OCI-LY3 (cell line): ENCODE measurements around the gene PNKP.

Source experiments
- H2AFZ ChIP-seq: fragments of 200-600, 300-600 bp; shearing (Covaris generic); 2 replicates; pipeline ENCODE4 v1.6.0; 2014; ENCODE audit warnings: antibody characterized with exemption, low read depth, low read length
- H3K27ac ChIP-seq: fragments of 200-600, 300-600 bp; sonication (generic); 2 replicates; pipeline ENCODE4 v1.5.1; 2014; ENCODE audit warnings: mild to moderate bottlenecking, low read length, moderate library complexity, mixed read lengths
- H3K27me3 ChIP-seq: fragments of 200-600, 300-600 bp; sonication (generic); 2 replicates; pipeline ENCODE4 v1.6.1; 2014; ENCODE audit warnings: low read depth, low read length, mixed read lengths
- H3K36me3 ChIP-seq: fragments of 200-600, 300-600 bp; sonication (generic); replicated peaks from 2 replicates; pipeline ENCODE3; 2014; ENCODE audit warnings: low read depth, low read length, mixed read lengths
- H3K4me1 ChIP-seq: fragments of 300-600, 200-600 bp; sonication (generic); 2 replicates; pipeline ENCODE4 v1.6.1; 2014; ENCODE audit warnings: low read length, mixed read lengths
- H3K4me2 ChIP-seq: fragments of 200-600, 300-600 bp; sonication (generic); 2 replicates; pipeline ENCODE4 v1.6.1; 2014; ENCODE audit warnings: low read length, mixed read lengths
- H3K4me3 ChIP-seq: fragments of 300-600, 200-600 bp; sonication (generic); 2 replicates; pipeline ENCODE4 v1.5.1; 2014; ENCODE audit warnings: antibody characterized with exemption, mild to moderate bottlenecking, low read length, moderate library complexity
- H3K79me2 ChIP-seq: fragments of 300-600, 200-600 bp; shearing (Covaris generic); 2 replicates; pipeline ENCODE4 v1.6.1; 2014; ENCODE audit warnings: mild to moderate bottlenecking, low read length, mixed read lengths
- H3K9ac ChIP-seq: fragments of 300-600, 200-600 bp; shearing (Covaris generic); 2 replicates; pipeline ENCODE4 v1.6.0; 2014; ENCODE audit warnings: mild to moderate bottlenecking, low read length, moderate library complexity
- H3K9me3 ChIP-seq: fragments of 200-600, 300-600 bp; shearing (Covaris generic); 2 replicates; pipeline ENCODE4 v1.6.1; 2014; ENCODE audit warnings: low read length, mixed read lengths; ENCODE audit not compliant: insufficient read depth
- H4K20me1 ChIP-seq: fragments of 200-600, 300-600 bp; sonication (generic); 2 replicates; pipeline ENCODE4 v1.6.1; 2016; ENCODE audit warnings: low read length, mixed read lengths; ENCODE audit not compliant: insufficient read depth
- EZH2phosphoT487 ChIP-seq: fragments of 200-600 bp; shearing (Covaris generic); IDR thresholded peaks from 2 replicates; pipeline ENCODE4 v1.6.1; 2018; ENCODE audit warnings: antibody characterized with exemption, mixed run types, low read depth
- TF ChIP-seq, protein P1 (sequence below): fragments of 200-600, 300-600 bp; sonication (generic); IDR thresholded peaks from 2 replicates; pipeline ENCODE4 v1.5.1; 2014; ENCODE audit warnings: antibody characterized with exemption, low read length, low read depth

The PNKP gene

GRCh38 chr19:49866933-49867782, at the start of gene PNKP:
TSS of gene PNKP (minus strand) at chr19:49867576. CDS start at chr19:49867204, 372 bp downstream.
- Histone ChIP-seq H3K4me3 (peak within 1 kb of the TSS; percentile 77), H3K9me3 (no peaks in the 10 kb centered on the region), H3K4me1 (peaks cover 8% of the 10 kb centered on the region), H4K20me1 (no peaks in the 10 kb centered on the region), H2AFZ (peak within 1 kb of the TSS; percentile 81; the same call in 1 of the 2 replicates), H3K9ac (peak within 1 kb of the TSS; percentile 64), H3K36me3 (peaks cover 31% of the 10 kb centered on the region), H3K4me2 (peak within 1 kb of the TSS; percentile 84), H3K27me3 (no peaks in the 10 kb centered on the region), H3K27ac (peak within 1 kb of the TSS; percentile 65), H3K79me2 (peaks cover 26% of the 10 kb centered on the region)
- no peak for TF ChIP-seq EZH2phosphoT487
- TF ChIP-seq, protein P1, sequence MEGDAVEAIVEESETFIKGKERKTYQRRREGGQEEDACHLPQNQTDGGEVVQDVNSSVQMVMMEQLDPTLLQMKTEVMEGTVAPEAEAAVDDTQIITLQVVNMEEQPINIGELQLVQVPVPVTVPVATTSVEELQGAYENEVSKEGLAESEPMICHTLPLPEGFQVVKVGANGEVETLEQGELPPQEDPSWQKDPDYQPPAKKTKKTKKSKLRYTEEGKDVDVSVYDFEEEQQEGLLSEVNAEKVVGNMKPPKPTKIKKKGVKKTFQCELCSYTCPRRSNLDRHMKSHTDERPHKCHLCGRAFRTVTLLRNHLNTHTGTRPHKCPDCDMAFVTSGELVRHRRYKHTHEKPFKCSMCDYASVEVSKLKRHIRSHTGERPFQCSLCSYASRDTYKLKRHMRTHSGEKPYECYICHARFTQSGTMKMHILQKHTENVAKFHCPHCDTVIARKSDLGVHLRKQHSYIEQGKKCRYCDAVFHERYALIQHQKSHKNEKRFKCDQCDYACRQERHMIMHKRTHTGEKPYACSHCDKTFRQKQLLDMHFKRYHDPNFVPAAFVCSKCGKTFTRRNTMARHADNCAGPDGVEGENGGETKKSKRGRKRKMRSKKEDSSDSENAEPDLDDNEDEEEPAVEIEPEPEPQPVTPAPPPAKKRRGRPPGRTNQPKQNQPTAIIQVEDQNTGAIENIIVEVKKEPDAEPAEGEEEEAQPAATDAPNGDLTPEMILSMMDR, result no peak

DNA sequence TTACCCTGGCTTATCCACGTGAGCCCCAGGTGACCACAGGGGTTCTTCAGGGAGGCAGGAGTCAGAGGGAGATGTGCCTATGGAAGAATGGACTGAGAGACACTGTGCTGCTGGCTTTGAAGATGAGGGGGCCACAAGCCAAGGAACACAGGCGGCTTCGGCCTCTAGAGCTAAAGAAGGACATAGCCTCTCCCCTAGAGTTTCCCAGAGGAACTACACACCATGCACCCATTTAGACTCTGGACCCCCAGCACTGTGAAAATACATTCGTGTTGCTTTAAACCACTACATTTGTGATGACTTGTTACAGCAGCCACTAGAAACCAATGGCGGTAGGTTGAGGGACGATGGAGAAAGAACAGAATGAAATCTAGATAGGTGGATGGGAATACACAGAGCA, 47.9 kb upstream of the PNKP start:
- Histone ChIP-seq H2AFZ (no peak overlapping the region), H3K9ac (no peak overlapping the region), H3K4me1 (peaks cover 78% of the 10 kb centered on the region), H3K4me3 (no peak overlapping the region), H3K27ac (no peak overlapping the region), H3K36me3 (peaks cover 49% of the 10 kb centered on the region), H3K4me2 (no peak overlapping the region), H3K79me2 (peaks cover 78% of the 10 kb centered on the region), H3K27me3 (no peaks in the 10 kb centered on the region), H4K20me1 (no peaks in the 10 kb centered on the region), H3K9me3 (no peaks in the 10 kb centered on the region)
- no peak for TF ChIP-seq EZH2phosphoT487
- TF ChIP-seq, protein P1, result 0 out of 2 replicates have a peak, but pooled peaks have one; percentile 5

- peaks cover 79% of the 10 kb centered on the region for H3K4me1 ChIP-seq
- peaks cover 77% of the 10 kb centered on the region for H3K79me2 ChIP-seq
- H3K9ac ChIP-seq, result peak overlapping the region; percentile 3; the same call in 1 of the 2 replicates
- peak overlapping the region; percentile 95 for H3K27ac ChIP-seq
- TF ChIP-seq EZH2phosphoT487, result no peak
- TF ChIP-seq, protein P1, result no peak
- H3K36me3 ChIP-seq, result peaks cover 63% of the 10 kb centered on the region
- no peaks in the 10 kb centered on the region for H4K20me1 ChIP-seq
- H3K27me3 ChIP-seq, result no peaks in the 10 kb centered on the region
- H2AFZ ChIP-seq, result no peak overlapping the region
- H3K9me3 ChIP-seq, result no peaks in the 10 kb centered on the region
- H3K4me3 ChIP-seq, result no peak overlapping the region
- peak overlapping the region; percentile 16; the same call in 1 of the 2 replicates for H3K4me2 ChIP-seq
Observed at GRCh38 chr19:49913720-49914119, 46.3 kb upstream of the PNKP start.

DNA sequence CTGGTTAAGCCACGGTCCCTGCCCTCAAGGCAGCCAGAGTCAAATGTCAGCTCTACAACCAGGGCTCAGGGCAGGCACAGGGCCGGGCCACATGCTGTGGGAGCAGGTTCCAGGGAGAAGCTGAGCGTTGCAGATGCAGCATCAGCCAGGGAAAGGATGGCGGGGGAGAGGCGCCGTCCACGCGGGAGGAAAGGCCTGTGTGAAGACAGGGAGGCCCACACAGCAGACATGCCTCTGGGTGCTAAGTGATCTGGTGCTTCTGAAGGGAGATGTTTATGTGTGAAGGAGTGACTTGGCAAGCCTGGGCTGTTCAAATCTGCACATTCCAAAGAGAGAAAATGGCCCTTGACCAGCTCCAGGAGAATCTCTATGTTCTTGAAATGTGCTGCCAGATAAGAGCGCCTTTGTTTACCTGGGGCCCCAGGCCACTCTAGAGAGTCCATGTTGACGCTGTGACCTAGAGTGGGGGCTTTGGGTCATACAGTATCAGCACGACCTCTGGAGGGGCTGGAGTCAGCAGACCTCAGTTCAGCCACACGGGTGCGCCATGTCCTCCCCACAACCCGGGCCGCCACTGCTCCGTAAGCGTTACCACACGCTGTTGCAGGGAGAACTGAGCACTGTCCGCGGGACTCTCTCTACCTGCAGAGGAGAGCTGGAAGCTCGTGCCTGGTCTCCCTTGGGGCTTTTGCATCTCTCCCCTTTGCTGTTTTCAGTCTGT, 45.7 kb upstream of the PNKP start:
- peaks cover 77% of the 10 kb centered on the region for H3K79me2 ChIP-seq
- peak overlapping the region; percentile 16; the same call in 1 of the 2 replicates for H3K4me2 ChIP-seq
- H3K27ac ChIP-seq, result peak overlapping the region; percentile 95
- no peak overlapping the region for H2AFZ ChIP-seq
- TF ChIP-seq, protein P1, result peak; percentile 54
- TF ChIP-seq EZH2phosphoT487, result no peak
- H3K27me3 ChIP-seq, result no peaks in the 10 kb centered on the region
- H3K4me3 ChIP-seq, result no peak overlapping the region
- no peaks in the 10 kb centered on the region for H4K20me1 ChIP-seq
- H3K4me1 ChIP-seq, result peaks cover 80% of the 10 kb centered on the region
- H3K9ac ChIP-seq, result peak overlapping the region; percentile 3; the same call in 1 of the 2 replicates
- H3K36me3 ChIP-seq, result peaks cover 65% of the 10 kb centered on the region
- H3K9me3 ChIP-seq, result no peaks in the 10 kb centered on the region
